Measurements from ENCODE around the gene DDX39B.

Gene DDX39B

DNA sequence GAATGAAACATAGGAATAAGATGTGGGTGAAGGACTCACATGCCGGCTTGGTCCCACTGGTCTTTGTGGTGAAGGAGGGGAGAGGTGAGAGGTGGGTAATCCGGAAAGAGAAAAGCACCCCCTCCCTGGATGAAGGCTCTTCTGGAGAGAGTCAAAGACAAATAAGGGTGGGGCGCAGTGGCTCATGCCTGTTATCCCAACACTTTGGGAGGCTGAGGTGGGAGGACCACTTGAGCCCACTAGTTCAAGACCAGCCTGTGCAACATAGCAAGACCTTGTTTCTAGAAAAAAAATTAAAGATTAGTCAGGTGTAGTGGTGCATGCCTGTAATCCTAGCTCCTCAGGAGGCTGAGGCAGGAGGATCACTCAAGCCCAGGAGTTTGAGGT, 37.3 kb upstream of the DDX39B start:
- TF ChIP-seq, protein P1, sequence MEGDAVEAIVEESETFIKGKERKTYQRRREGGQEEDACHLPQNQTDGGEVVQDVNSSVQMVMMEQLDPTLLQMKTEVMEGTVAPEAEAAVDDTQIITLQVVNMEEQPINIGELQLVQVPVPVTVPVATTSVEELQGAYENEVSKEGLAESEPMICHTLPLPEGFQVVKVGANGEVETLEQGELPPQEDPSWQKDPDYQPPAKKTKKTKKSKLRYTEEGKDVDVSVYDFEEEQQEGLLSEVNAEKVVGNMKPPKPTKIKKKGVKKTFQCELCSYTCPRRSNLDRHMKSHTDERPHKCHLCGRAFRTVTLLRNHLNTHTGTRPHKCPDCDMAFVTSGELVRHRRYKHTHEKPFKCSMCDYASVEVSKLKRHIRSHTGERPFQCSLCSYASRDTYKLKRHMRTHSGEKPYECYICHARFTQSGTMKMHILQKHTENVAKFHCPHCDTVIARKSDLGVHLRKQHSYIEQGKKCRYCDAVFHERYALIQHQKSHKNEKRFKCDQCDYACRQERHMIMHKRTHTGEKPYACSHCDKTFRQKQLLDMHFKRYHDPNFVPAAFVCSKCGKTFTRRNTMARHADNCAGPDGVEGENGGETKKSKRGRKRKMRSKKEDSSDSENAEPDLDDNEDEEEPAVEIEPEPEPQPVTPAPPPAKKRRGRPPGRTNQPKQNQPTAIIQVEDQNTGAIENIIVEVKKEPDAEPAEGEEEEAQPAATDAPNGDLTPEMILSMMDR (IDR thresholded peaks at IDR 0.05) = no peak
- DNase-seq (ENCODE audit: low spot score) = no peak
- Histone ChIP-seq H3K27ac (no peak overlapping the region), H3K4me3 (no peak overlapping the region)

DNA sequence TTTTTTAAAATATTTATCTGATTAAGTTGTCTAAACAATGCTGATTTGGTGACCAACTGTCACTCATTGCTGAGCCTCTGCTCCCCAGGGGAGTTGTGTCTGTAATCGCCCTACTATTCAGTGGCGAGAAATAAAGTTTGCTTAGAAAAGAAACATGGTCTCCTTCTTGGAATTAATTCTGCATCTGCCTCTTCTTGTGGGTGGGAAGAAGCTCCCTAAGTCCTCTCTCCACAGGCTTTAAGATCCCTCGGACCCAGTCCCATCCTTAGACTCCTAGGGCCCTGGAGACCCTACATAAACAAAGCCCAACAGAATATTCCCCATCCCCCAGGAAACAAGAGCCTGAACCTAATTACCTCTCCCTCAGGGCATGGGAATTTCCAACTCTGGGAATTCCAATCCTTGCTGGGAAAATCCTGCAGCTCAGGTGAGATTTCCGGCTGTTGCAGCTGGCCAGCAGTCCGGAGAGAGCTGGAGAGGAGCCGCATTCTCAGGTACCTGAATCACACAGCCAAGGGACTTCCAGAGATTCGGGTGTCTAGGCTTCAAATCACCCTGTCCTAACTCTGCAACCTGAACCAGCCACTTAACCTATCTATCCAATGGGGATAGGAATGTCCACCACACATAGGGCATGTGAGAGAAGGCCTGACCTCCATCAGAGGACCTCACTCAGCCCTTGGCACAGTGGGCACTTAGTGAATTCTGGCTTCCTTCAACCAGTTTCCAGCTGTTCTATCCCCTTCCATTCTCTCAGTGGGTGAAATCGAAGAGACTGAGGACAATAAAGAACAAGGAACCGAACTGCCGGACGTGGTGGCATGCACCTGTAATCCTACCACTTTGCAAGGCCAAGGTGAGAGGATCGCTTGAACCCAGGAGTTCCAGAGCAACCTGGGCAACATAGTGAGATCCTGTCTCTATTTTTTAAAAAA, 36.6 kb upstream of the DDX39B start:
- no peak for DNase-seq (ENCODE audit: low spot score)
- no peak overlapping the region for H3K27ac ChIP-seq
- TF ChIP-seq, protein P1 (IDR thresholded peaks at IDR 0.05) = no peak

DNA sequence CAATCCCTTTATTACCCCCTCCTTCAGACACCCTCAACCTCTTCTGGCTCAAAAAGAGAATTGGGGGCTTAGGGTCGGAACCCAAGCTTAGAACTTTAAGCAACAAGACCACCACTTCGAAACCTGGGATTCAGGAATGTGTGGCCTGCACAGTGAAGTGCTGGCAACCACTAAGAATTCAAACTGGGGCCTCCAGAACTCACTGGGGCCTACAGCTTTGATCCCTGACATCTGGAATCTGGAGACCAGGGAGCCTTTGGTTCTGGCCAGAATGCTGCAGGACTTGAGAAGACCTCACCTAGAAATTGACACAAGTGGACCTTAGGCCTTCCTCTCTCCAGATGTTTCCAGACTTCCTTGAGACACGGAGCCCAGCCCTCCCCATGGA, 35.8 kb upstream of the DDX39B start:
- H3K4me3 ChIP-seq = no peak overlapping the region
- DNase-seq (ENCODE audit: low spot score) = no peak
- no peak overlapping the region for H3K27ac ChIP-seq
- TF ChIP-seq, protein P1 (IDR thresholded peaks at IDR 0.05) = no peak

More for the DNA sequence above, 36.6 kb upstream of the DDX39B start:
- H3K4me3 ChIP-seq = no peak overlapping the region

DNA sequence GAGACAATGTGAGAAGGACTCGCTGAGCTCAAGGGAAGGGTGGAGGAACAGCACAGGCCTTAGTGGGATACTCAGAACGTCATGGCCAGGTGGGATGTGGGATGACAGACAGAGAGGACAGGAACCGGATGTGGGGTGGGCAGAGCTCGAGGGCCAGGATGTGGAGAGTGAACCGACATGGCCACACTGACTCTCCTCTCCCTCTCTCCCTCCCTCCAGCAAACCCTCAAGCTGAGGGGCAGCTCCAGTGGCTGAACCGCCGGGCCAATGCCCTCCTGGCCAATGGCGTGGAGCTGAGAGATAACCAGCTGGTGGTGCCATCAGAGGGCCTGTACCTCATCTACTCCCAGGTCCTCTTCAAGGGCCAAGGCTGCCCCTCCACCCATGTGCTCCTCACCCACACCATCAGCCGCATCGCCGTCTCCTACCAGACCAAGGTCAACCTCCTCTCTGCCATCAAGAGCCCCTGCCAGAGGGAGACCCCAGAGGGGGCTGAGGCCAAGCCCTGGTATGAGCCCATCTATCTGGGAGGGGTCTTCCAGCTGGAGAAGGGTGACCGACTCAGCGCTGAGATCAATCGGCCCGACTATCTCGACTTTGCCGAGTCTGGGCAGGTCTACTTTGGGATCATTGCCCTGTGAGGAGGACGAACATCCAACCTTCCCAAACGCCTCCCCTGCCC, 35.2 kb upstream of the DDX39B start:
- TF ChIP-seq, protein P1 (IDR thresholded peaks at IDR 0.05) = no peak
- no peak for DNase-seq (ENCODE audit: low spot score)
- Histone ChIP-seq H3K27ac (no peak overlapping the region), H3K4me3 (no peak overlapping the region)

DNA sequence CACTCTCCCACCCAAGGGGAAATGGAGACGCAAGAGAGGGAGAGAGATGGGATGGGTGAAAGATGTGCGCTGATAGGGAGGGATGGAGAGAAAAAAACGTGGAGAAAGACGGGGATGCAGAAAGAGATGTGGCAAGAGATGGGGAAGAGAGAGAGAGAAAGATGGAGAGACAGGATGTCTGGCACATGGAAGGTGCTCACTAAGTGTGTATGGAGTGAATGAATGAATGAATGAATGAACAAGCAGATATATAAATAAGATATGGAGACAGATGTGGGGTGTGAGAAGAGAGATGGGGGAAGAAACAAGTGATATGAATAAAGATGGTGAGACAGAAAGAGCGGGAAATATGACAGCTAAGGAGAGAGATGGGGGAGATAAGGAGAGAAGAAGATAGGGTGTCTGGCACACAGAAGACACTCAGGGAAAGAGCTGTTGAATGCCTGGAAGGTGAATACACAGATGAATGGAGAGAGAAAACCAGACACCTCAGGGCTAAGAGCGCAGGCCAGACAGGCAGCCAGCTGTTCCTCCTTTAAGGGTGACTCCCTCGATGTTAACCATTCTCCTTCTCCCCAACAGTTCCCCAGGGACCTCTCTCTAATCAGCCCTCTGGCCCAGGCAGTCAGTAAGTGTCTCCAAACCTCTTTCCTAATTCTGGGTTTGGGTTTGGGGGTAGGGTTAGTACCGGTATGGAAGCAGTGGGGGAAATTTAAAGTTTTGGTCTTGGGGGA, 34.3 kb upstream of the DDX39B start:
- DNase-seq (ENCODE audit: low spot score) = no peak
- TF ChIP-seq, protein P1 (IDR thresholded peaks at IDR 0.05) = no peak
- H3K27ac ChIP-seq = no peak overlapping the region
- peak overlapping the region; percentile 62 for H3K4me3 ChIP-seq

DNA sequence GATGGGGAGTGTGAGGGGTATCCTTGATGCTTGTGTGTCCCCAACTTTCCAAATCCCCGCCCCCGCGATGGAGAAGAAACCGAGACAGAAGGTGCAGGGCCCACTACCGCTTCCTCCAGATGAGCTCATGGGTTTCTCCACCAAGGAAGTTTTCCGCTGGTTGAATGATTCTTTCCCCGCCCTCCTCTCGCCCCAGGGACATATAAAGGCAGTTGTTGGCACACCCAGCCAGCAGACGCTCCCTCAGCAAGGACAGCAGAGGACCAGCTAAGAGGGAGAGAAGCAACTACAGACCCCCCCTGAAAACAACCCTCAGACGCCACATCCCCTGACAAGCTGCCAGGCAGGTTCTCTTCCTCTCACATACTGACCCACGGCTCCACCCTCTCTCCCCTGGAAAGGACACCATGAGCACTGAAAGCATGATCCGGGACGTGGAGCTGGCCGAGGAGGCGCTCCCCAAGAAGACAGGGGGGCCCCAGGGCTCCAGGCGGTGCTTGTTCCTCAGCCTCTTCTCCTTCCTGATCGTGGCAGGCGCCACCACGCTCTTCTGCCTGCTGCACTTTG, 33.6 kb upstream of the DDX39B start, which contains the start of gene TNF:
Gene TNF, plus strand, starts transcription at position 231 of the 567 bp plus-strand sequence. Its CDS starts 177 bp downstream, at position 408.
- TF ChIP-seq, protein P1 (IDR thresholded peaks at IDR 0.05) = no peak
- Histone ChIP-seq H3K27ac (peak within 1 kb of the TSS in 1 of 2 donors; percentile 50), H3K4me3 (peak within 1 kb of the TSS; percentile 62)
- no peak for DNase-seq (ENCODE audit: low spot score)
